A673 (cell line): ENCODE data around the gene CYP19A1. TPM values are rescaled to one million over a fixed set of nuclear protein-coding genes. Genes with fewer than 3 reads are reported as not detected.
"Not testable (repeated sequence)": the region's sequence is repeated elsewhere in the genome, so short reads cannot be mapped to it uniquely, and the experiment has no call there.

Source experiments
- BruUV-seq: library from RNA; stranded (reverse); fragments of 400-500 nt; replicated peaks from 2 replicates; lab custom pipeline; 2021; lab: Mats Ljungman, UMichigan
- CTCF ChIA-PET: fragments of 300-600 bp; sonication (Branson Sonifier 250); formaldehyde crosslinking; loops from one replicate; lab custom pipeline; 2022; ENCODE audit warnings: antibody characterized with exemption; lab: Charles Lee
- POLR2A ChIA-PET: fragments of 300-600 bp; sonication (Branson Sonifier 250); formaldehyde crosslinking; loops from one replicate; lab custom pipeline; 2022; ENCODE audit warnings: antibody characterized with exemption; ENCODE audit not compliant: low non-redundant PET; lab: Charles Lee
- DNase-seq: peaks from one replicate; pipeline ENCODE4 v3.0.0-alpha.2; 2015; ENCODE audit warnings: low spot score
- H3K27ac ChIP-seq: fragments of 200-600 bp; sonication (generic); 2 replicates; pipeline ENCODE4 v1.5.1; 2016; ENCODE audit warnings: mixed run types, low read depth, mild to moderate bottlenecking, mixed read lengths, antibody characterized with exemption, low read length; ENCODE audit not compliant: poor library complexity, severe bottlenecking
- H3K27me3 ChIP-seq: fragments of 200-600 bp; sonication (generic); replicated peaks from 2 replicates; pipeline ENCODE4 v1.6.1; 2017; ENCODE audit warnings: mixed run types, low read depth, mild to moderate bottlenecking, mixed read lengths, antibody characterized with exemption, low read length; ENCODE audit not compliant: insufficient read depth, poor library complexity
- H3K36me3 ChIP-seq: fragments of 200-600 bp; sonication (generic); 2 replicates; pipeline ENCODE4 v1.6.1; 2016; ENCODE audit warnings: mixed run types, mild to moderate bottlenecking, mixed read lengths, antibody characterized with exemption, low read length; ENCODE audit not compliant: insufficient read depth, poor library complexity, severe bottlenecking
- H3K4me1 ChIP-seq: fragments of 200-600 bp; sonication (generic); 2 replicates; pipeline ENCODE4 v1.6.1; 2017; ENCODE audit warnings: mixed run types, mild to moderate bottlenecking, mixed read lengths, antibody characterized with exemption, low read length; ENCODE audit not compliant: insufficient read depth, poor library complexity, severe bottlenecking
- H3K4me3 ChIP-seq: fragments of 200-600 bp; sonication (generic); 2 replicates; pipeline ENCODE4 v1.5.1; 2016; ENCODE audit warnings: low read depth, mixed run types, mild to moderate bottlenecking, mixed read lengths, low read length; ENCODE audit not compliant: poor library complexity, severe bottlenecking
- H3K9me3 ChIP-seq: fragments of 200-600 bp; sonication (generic); 2 replicates; pipeline ENCODE4 v1.6.1; 2016; ENCODE audit warnings: mixed run types, low read depth, mild to moderate bottlenecking, mixed read lengths, antibody characterized with exemption, low read length; ENCODE audit not compliant: poor library complexity, severe bottlenecking
- EZH2 ChIP-seq: fragments of 200-600 bp; sonication (generic); IDR thresholded peaks from 2 replicates; pipeline ENCODE4 v1.6.1; 2017; ENCODE audit warnings: borderline replicate concordance, low read depth, mild to moderate bottlenecking, mixed read lengths, antibody characterized with exemption, low read length; ENCODE audit not compliant: poor library complexity, severe bottlenecking
- intact Hi-C: fragments of 100-400 bp; cut with micrococcal nuclease; formaldehyde crosslinking; loops from one replicate; pipeline ENCODE4 v1.10.0; 2022; ENCODE audit not compliant: unreplicated experiment
- total RNA-seq: library from RNA; stranded (reverse); gene quantifications from 2 replicates; pipeline ENCODE4 v1.2.3, GENCODE V29; 2021
- TF ChIP-seq, protein P1 (sequence below): fragments of 300-800, 200-600 bp; sonication (generic); conservative IDR thresholded peaks from 2 replicates; pipeline ENCODE4 v1.5.1; 2017; ENCODE audit warnings: low read depth, mild to moderate bottlenecking, antibody characterized with exemption, low read length, moderate library complexity, mixed read lengths

CYP19A1 gene
- total RNA-seq, 1 experiment from 2014 or later: 0.80 TPM

DNA sequence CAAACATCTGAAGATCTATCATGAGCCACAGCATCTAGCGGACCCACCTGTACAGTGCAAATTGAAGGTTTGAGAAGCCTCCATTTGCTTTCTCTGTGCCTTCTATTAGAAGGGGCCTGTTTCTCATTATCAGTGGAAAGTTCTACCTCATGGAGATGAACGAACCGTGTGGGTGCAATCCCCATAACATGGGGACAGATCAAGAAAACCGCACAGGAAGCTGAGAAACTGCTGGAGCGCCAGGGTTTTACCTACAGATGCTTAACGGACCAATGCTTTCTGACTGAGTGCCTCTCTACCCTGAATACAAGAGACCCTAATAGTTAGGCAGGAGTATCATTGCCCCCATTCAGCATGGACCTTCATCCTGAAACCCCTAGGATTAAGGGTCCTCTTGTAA is 53.5 kb downstream of the CYP19A1 start:
- H3K9me3 ChIP-seq: no peaks in the 10 kb centered on the region

GRCh38 chr15:51283026-51283425 is 55.4 kb downstream of the CYP19A1 start:
- TF ChIP-seq, protein P1, sequence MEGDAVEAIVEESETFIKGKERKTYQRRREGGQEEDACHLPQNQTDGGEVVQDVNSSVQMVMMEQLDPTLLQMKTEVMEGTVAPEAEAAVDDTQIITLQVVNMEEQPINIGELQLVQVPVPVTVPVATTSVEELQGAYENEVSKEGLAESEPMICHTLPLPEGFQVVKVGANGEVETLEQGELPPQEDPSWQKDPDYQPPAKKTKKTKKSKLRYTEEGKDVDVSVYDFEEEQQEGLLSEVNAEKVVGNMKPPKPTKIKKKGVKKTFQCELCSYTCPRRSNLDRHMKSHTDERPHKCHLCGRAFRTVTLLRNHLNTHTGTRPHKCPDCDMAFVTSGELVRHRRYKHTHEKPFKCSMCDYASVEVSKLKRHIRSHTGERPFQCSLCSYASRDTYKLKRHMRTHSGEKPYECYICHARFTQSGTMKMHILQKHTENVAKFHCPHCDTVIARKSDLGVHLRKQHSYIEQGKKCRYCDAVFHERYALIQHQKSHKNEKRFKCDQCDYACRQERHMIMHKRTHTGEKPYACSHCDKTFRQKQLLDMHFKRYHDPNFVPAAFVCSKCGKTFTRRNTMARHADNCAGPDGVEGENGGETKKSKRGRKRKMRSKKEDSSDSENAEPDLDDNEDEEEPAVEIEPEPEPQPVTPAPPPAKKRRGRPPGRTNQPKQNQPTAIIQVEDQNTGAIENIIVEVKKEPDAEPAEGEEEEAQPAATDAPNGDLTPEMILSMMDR: no peak
- TF ChIP-seq EZH2: no peak
- H3K9me3 ChIP-seq: no peaks in the 10 kb centered on the region
- no peak overlapping the region for H3K4me3 ChIP-seq
- ChIA-PET CTCF (interaction anchor here (2.0 kb wide), 1 partner anchor 119 kb away, joined by 10 read pairs; no protein-coding TSS in a partner anchor), POLR2A (no interaction called here)
- H3K27me3 ChIP-seq: peaks cover 15% of the 10 kb centered on the region
- no peak for DNase-seq
- H3K27ac ChIP-seq: no peak overlapping the region
- no peaks in the 10 kb centered on the region for H3K4me1 ChIP-seq
- H3K36me3 ChIP-seq: no peaks in the 10 kb centered on the region
- BruUV-seq: no TSS peak
- intact Hi-C loops: loop anchor here (5.0 kb wide), 1 partner anchor 119 kb away; no protein-coding TSS in a partner anchor

More for the DNA sequence above, 53.5 kb downstream of the CYP19A1 start:
- POLR2A ChIA-PET: no interaction called here
- no peaks in the 10 kb centered on the region for H3K36me3 ChIP-seq
- H3K4me3 ChIP-seq: no peak overlapping the region
- CTCF ChIA-PET: no interaction called here
- H3K4me1 ChIP-seq: no peaks in the 10 kb centered on the region
- DNase-seq: no peak
- TF ChIP-seq, protein P1: no peak
- no peak for TF ChIP-seq EZH2
- no peak overlapping the region for H3K27ac ChIP-seq
- no TSS peak for BruUV-seq
- no peaks in the 10 kb centered on the region for H3K27me3 ChIP-seq
- intact Hi-C loops: loop anchor here (5.0 kb wide), 1 partner anchor 117 kb away; no protein-coding TSS in a partner anchor

DNA sequence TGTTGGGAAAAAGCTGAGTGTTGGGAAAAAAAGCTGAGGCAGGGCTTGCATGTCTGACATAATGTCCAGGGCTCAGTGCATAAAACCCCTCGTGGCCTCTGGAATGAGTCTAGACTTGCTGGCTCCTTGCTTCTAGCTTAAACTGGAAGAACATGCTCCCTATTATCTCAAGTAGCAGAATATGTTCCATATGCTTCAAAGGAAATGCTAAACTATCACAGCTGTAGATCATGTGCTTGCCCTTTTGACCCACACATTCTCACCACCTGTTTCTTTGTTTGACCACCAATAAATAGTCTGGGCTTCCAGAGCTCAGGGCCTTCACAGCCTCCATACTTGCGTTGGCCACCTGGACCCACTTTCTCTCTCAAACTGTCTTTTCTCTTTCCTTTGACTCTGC is 56.2 kb downstream of the CYP19A1 start:
- BruUV-seq, H3K9me3 ChIP-seq, H3K36me3 ChIP-seq, DNase-seq, H3K27ac ChIP-seq, H3K4me1 ChIP-seq, H3K4me3 ChIP-seq, POLR2A ChIA-PET: not testable (repeated sequence)
- intact Hi-C loops: loop anchor here (5.0 kb wide), 1 partner anchor 120 kb away; no protein-coding TSS in a partner anchor
- CTCF ChIA-PET: interaction anchor here (2.0 kb wide), 1 partner anchor 120 kb away, joined by 10 read pairs; no protein-coding TSS in a partner anchor
- peaks cover 22% of the 10 kb centered on the region for H3K27me3 ChIP-seq
